GM21576 (cell line): ENCODE results near the gene POLR3C.
A peak's percentile ranks its signal among the peaks of the same experiment; 100 is the strongest.
"Not testable (repeated sequence)": the region's sequence is repeated elsewhere in the genome, so short reads cannot be mapped to it uniquely, and the experiment has no call there.

ENCODE experiments used
- ATAC-seq: cut with Tn5 transposase; IDR thresholded peaks from one replicate; pipeline ENCODE4 v1.9.1; 2021; ENCODE audit warnings: mild to moderate bottlenecking, moderate library complexity; ENCODE audit not compliant: unreplicated experiment

POLR3C gene

DNA sequence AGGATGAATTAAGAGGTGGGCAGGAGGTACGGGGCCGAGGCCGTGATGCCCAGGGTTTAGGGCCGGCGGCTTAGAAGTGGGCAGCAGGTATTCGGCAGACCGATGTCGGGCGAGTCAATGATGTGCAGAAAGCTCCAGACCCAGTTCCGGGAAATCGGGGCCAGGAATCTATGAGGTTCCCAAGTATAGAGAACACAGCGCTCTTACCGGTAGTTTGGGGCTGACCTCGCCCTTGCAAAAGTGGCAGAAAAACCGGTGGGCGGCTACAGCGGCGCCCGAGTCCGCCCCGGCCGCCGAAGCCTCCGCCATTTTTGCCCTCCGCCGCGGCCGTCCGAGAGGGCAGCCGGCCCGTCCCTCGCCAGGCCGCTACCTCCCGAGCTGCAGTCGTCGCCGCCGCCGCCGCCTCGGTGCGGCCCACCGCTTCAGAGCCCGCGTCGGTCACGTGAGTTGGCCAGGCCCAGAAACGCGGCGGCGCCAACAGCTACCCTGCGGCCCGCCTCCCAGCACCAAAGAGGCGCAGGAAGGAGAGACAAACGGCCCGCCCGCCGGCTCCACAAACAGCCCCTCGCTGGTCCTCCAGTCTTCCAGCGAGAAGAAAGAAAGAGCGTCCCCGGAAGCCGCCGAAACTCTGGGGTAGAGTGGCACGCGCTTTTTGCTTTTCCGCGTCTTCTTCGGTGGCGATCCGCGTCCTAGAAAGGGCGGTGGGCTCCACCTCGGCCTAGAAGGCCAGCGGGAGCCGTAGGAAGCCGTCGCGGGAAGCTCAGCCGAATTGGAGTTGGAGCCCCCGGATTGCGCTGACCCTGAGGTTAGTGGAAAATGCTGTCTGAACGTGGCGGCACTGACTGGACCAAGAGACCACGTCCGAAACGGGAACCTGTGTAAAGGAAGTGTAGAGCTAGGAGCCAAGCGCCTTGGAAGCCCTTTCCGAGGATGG lies at the start of gene POLR3C, which contains the start of gene RNF115:
Gene POLR3C (plus strand): TSS at position 636 of the 934 bp plus-strand sequence. CDS start 1,577 bp downstream, outside the sequence.
Gene RNF115 (minus strand): TSS at position 531 of the 934 bp plus-strand sequence. CDS start 222 bp downstream, at position 309.
- ATAC-seq, result peak; percentile 76

- ATAC-seq, result no peak
Measured at GRCh38 chr1:145777357-145778145, 46.4 kb upstream of the POLR3C start.

DNA sequence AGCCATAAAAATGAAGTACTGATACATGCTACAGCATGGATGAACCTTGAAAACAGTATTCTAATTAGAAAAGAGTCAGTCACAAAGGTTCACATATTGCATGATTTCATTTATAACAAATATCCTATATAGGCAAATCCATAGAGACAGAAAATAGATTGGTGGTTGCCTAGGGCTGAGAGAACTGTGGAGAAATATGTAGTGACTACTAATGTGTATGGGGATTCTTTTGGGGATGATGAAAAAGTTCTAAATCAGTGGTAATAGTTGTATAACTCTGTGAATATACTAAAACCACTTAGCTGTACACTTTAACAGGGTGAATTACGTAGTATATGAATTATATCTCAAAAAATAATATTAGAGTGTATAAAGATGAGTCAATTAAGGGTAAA lies 45.9 kb upstream of the POLR3C start:
- ATAC-seq, result no peak

GRCh38 chr1:145782272-145783099 lies 41.5 kb upstream of the POLR3C start:
- ATAC-seq, result no peak

GRCh38 chr1:145784409-145784808 lies 39.6 kb upstream of the POLR3C start:
- no peak for ATAC-seq

DNA sequence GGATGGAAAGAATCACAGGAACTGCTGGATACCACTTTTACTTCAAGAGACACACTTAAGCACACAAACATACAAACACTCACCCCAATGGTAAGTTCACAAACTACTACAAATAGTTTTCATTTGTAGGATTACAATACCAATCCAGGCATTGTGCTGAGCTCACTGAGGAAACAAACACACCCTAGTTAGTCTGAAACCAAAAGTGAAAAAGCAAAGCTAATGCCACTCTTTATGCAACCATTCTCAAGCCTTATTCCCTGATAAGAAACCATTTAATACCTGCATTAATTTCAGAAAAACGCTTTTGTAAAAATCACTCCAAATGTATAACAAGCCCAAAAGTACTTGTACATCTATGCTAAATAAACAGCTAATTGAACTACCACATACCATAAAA lies 38.5 kb upstream of the POLR3C start:
- ATAC-seq, result no peak

GRCh38 chr1:145786271-145786670 lies 37.7 kb upstream of the POLR3C start:
- no peak for ATAC-seq

DNA sequence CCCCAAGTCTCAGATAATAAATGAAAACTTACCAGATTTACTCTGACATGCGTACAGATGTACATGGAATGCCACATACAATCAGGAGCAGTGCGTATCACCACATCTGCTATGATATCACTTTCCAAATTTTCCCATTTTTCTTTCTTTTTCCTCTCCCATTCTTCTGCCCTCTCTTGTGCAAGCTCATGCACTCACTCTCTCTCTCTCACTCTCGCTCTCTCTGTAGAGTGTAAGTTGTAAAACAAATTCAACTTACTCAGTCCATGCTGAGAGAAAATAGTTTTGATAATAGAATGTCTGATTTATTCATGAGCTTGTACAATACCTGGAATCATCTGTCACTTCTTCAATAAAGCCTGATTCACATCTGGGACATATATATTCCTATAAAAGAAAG lies 35.4 kb upstream of the POLR3C start:
- no peak for ATAC-seq

DNA sequence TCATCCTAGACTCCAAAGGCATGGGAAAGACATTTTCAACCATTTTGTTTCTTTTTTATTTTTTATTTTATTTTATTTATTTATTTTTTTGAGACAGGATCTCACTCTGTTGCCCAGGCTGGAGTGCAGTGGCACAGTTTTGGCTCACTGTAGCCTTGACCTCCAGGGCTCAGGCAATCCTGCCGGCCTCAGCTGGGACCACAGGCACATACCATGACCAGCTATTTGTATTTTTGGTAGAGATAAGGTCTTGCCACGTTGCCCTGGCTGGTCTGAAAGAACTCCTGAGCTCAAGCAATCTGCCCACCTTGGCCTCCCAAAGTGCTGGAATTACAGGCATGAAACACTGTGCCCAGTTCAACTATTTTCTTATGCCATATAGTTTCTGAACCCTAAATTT lies 32.1 kb upstream of the POLR3C start:
- ATAC-seq, result not testable (repeated sequence)

GRCh38 chr1:145792484-145792883 lies 31.5 kb upstream of the POLR3C start:
- ATAC-seq, result no peak

DNA sequence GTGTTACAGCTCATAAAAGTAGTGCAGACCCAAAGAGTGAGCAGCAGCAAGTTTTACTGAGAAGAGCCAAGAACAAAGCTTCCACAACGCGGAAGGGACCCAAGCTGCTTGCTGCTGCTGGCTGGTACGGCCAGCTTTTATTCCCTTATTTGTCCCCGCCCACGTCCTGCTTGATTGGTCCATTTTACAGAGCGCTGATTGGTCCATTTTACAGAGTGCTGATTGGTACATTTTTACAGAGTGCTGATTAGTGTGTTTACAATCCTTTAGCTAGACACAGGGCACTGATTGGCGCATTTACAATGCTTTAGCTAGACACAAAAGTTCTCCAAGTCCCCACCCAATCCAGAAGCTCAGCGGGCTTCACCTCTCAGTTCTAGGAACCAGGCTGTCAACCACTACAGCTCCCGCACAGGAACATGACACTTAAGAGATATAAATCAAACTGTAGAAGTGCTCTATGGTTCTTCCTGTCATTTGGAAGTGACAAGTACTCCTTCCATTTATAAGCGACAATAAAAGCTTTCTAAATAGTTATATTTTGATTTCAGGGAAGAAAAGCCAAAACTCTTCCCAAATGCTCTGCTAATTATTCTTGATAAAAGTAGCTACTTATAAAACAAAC lies 28.6 kb upstream of the POLR3C start:
- ATAC-seq, result no peak

DNA sequence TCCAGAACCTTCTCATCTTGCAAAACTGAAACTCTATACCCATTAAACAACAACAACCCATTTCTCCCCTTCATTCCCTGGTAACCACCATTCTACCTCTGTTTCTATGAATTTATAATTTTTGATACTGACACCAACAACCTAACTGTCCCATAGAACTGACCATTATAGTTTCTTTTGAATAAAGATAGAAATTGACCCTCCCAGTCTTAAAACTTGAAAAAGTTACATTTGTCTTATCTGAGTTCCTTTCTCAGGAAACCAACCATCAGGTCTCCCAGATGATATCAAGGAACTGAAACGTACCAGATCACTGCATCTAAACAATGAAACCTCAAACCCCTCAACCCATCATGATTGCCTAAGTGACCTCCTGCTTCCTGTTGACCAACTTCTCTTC lies 27.2 kb upstream of the POLR3C start:
- ATAC-seq, result no peak

- ATAC-seq, result no peak
Measured at GRCh38 chr1:145799806-145800205, 24.2 kb upstream of the POLR3C start.

DNA sequence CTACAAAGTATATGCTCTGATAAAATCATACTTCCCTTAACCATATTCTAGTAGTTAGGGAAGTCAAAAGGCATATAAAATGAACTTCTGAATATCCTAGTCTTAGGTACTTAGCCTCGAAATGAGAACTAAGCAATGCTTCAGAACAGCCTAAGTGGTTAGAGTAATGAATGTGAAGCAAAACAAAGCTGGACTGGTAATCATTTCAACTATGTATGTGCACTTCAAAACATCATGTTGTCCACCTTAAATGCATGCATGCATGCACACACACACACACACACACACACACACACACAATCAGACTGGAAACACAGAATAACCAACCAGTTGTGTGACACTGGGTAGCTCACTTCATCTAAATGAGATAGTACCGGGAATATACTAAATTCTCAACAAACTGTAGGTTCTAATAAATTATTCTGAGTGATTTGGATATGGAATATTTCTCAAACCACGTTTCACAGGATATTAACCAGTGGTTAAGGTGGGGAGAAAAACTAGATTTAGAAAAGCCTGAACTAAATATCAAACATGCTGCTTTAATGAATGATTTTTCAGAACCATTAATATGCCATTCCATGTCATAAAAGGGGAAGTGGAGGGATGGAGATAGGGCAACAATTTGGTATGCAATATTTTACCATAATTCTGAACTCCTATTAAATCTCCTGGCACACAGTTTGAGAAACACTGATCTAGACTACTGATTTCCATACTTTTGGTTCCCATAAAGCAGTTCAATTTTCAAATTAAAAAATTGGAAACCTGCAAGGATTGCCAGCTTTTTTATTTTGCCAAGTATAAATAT lies 19.6 kb upstream of the POLR3C start:
- ATAC-seq, result no peak

GRCh38 chr1:145805057-145805456 lies 18.9 kb upstream of the POLR3C start:
- ATAC-seq, result no peak

DNA sequence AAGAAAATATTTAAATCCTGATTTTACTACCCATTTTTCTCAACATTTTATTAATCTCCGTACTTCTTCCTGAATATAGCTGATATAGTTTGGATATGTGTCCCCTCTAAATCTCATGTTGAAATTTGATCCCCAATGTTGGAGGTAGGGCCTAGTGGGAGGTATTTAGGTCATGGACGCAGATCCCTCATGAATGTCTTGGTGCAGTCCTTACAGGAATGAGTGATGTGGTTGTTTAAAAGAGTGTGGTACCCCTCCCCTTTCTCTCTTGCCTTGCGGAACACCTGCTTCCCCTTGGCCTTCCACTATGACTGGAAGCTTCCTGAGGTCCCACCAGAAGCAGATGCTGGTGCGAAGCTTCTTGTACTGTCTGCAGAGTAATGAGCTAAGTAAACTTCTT lies 17.6 kb upstream of the POLR3C start:
- no peak for ATAC-seq

DNA sequence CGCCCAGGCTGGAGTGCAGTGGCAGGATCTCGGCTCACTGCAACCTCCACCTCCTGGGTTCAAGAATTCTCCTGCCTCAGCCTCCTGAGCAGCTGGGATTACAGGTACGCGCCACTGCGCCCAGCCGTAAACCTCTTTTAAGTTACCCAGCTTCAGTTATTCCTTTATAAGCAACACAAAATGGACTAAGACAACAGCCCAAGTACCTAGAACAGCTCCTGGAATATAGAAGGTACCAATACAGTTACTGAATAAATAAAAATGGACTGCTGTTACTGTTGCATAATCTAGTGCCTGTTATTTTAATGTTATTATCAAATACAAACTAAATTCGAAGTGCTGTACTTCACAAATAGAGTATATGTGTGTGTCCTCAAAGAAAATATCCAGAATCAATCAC lies 17.2 kb upstream of the POLR3C start:
- ATAC-seq, result no peak

DNA sequence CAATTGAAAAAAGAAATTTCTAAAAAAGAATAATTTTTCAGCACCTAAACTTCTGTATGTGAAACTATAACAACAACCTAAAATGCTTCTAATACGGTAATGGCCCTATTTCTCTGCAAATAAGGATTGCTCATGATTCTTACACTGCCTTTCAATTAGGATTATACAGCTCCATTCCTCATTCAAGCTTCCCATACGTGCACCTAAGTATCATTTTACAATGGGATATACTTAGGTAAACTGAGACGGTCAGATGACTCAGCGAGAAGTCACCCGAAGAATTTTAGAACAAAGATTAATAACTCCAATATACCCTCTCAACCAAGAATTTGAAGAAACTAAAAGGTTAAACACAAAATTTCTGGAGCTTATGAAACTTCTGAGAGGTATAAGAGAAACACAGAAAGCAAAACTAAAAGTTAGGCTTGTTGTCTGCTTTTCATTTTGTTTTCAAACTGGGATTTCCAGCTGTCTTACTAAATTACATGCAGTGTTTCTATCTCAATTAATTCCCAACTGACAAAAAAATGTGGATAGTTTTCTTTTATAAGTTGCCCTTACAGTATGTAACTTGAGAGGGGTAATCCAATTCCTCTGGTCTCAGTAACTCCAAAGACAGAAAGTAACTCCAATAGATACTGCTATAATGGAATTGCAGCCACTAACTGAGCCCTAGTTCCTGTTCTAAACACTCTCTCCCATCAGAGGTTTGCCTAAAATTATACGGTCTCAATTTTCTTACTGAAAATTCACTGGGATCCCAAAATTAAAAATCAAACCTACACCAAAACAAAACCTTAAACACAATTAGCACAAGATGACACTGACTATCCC lies 10.8 kb upstream of the POLR3C start:
- ATAC-seq, result not testable (repeated sequence)

- ATAC-seq, result not testable (repeated sequence)
Measured at GRCh38 chr1:145818095-145818494, 5.9 kb upstream of the POLR3C start.
